C4-2B (cell line): ENCODE results near the gene BSCL2.

ENCODE experiments used
- H3K27ac ChIP-seq: fragments of 450-650 bp; 2 replicates; pipeline ENCODE4 v1.5.1; 2017
- ZFX ChIP-seq: fragments of 450-650 bp; IDR thresholded peaks from 2 replicates; pipeline ENCODE4 v1.6.1; 2017
- TF ChIP-seq, protein P1 (sequence below): fragments of 450-650 bp; conservative IDR thresholded peaks from 2 replicates; pipeline ENCODE4 v1.5.1; 2017; ENCODE audit warnings: mild to moderate bottlenecking

BSCL2 gene

DNA sequence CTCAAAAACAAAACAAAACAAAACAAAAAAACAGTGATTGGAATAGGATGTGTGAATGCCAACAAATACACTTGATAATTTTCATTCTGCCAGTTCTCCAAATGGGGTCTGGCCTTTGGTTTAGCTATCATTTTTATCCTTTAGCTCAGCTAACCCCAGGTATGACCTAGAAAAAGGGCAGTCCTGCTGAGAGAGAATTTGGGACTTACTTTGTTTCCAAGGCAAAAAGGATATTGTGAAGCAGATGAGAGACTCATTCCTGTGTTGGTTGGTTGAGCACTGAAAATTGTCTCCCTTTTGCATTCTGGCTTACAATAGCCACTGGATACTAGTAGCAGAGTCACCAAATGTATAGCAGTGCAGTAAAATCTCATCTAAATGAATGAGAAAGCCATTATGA is 30.0 kb upstream of the BSCL2 start:
- H3K27ac ChIP-seq: no peak overlapping the region
- TF ChIP-seq, protein P1, sequence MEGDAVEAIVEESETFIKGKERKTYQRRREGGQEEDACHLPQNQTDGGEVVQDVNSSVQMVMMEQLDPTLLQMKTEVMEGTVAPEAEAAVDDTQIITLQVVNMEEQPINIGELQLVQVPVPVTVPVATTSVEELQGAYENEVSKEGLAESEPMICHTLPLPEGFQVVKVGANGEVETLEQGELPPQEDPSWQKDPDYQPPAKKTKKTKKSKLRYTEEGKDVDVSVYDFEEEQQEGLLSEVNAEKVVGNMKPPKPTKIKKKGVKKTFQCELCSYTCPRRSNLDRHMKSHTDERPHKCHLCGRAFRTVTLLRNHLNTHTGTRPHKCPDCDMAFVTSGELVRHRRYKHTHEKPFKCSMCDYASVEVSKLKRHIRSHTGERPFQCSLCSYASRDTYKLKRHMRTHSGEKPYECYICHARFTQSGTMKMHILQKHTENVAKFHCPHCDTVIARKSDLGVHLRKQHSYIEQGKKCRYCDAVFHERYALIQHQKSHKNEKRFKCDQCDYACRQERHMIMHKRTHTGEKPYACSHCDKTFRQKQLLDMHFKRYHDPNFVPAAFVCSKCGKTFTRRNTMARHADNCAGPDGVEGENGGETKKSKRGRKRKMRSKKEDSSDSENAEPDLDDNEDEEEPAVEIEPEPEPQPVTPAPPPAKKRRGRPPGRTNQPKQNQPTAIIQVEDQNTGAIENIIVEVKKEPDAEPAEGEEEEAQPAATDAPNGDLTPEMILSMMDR: no peak
- TF ChIP-seq ZFX: no peak

DNA sequence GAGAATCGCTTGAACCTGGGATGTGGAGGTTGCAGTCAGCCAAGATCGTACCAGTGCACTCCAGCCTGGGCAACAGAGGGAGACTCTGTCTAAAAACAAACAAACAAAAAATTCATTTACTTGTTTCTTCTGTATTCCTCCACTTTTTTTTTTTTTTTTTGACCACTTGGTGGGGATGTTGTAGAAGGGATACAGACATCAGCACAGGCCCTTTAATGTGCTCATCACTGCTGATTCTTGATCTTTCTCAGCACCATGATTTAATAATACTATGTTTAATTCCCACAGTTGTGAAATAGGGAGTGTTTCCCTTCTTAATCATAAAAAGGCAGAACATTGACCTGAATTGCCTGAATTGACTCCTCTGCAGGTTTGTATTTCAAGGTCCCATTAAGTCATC is 25.6 kb upstream of the BSCL2 start:
- no peak for TF ChIP-seq ZFX
- TF ChIP-seq, protein P1: no peak
- no peak overlapping the region for H3K27ac ChIP-seq

DNA sequence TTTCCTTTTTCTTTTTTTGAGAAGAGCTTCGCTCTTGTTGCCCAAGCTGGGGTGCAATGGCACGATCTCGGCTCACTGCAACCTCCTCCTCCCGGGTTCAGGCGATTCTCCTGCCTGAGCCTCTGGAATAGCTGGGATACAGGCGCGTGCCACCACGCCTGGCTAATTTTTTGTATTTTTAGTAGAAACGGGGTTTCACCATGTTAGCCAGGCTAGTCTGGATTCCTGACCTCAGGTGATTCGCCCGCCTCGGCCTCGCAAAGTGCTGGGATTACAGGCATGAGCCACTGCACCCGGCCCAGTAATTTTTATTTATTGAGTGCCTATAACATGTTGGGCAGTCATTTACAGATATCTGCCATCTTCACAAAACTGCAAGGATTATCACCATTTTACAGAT is 22.9 kb upstream of the BSCL2 start:
- peak overlapping the region; percentile 97 for H3K27ac ChIP-seq

DNA sequence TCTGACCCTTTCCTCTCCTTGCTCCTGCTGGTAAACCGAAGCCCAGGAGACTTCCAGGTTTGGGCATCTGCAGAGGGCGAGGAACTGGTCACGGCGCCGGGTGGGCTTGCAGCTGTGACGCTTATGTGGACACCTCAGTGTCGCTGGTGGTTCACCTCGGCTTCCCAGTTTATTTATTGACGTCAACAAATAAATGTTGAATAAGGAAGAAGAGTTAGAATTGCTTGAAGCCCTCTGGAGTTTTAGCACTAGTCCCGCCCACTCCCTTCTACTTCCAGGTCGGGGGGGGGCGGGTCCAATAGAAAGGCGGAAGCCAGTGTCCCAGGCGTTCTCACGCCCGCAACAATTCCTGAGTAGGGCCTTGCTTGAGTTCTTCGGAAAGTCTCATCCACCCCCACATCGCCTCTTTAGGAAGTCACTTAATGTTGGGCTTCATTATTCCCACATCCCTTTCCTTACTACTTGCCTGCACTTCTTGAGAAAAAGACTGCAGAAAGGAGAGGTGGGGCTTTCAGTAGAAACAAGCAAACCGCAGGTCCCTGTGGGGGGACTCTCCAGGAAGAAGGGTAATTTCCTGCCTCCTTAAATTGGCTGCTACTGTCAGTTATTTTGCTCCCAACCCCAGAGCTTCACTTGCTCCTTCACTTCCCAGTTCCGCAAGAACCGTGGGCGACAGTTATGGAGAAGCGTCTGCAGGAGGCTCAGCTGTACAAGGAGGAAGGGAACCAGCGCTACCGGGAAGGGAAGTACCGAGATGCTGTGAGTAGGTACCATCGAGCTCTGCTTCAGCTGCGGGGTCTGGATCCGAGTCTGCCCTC is 21.2 kb upstream of the BSCL2 start, which contains the start of gene TTC9C:
Gene TTC9C (plus strand): TSS at position 316 of the 818 bp plus-strand sequence. CDS start 363 bp downstream, at position 679.
- H3K27ac ChIP-seq: peak within 1 kb of the TSS; percentile 97
- TF ChIP-seq, protein P1: no peak
- no peak; the same call in 1 of the 2 replicates for TF ChIP-seq ZFX

DNA sequence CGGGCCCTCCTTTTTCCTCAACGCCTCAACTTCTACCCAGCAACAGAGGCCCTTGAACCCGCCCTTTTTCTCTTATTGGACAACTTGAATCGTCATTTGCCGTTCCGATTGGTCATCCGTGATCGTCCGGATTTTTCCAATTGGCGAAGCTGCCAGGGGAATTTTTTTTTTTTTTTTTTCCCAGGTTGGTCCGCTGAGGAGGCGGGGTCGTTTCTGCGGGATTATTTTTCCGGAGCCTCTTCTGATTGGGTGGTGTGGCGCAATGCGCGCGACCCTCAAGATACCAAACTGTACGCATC is 20.6 kb upstream of the BSCL2 start:
- H3K27ac ChIP-seq: peak overlapping the region; percentile 97
- TF ChIP-seq, protein P1: no peak
- no peak for TF ChIP-seq ZFX

DNA sequence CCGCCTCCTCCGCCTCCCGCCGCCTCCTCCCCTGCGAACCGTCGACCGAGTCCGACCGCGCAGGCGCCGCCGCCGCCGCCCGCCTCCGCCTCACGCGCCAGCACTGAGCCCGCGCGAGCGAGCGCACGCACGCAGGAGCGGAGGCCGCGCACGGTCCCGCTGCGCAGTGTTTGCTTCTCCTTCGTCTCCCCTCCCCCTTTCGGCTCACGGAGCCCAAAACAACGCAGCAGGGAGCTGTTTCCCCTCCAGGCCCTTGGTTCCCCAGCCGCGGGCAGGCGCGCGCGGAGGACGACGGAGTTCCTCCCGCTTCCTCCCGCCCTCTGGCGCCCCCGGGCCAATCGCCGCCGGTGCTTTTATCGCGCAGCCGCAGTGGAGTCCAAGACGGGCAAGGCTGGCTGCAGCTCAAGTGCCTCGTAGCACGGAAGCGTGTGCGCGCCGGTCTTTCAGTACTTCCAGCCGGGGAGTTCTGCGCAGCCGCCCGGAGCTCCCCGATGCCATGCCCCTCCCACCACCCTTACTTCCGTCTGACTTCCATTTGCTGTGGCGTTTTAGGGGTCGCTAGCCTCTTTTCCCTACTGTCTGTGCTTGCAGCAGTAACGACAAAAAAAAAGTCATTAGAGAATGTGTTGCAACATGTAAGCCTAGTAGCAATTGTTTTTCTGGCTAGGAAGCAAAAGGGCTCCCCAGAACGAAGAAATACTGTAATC is 20.1 kb upstream of the BSCL2 start, which contains the start of gene HNRNPUL2:
Gene HNRNPUL2 (minus strand): TSS at position 293 of the 707 bp plus-strand sequence. CDS start 301 bp downstream, outside the sequence.
- H3K27ac ChIP-seq: peak within 1 kb of the TSS; percentile 97
- peak; percentile 61 for TF ChIP-seq ZFX
- TF ChIP-seq, protein P1: no peak

DNA sequence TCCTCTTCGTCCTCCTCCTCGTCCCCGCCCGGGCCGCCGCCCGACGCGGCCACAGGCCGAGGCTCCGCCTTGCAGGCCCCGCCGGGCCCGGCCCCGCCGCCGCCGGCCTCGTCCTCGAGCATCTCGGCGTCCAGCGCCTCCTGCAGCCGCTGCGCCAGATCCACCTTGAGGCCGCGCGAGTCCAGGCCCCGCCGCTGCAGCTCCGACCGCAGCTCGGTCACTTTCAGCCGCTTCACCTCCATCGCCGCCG is 19.6 kb upstream of the BSCL2 start:
- peak overlapping the region; percentile 97 for H3K27ac ChIP-seq
- TF ChIP-seq, protein P1: no peak
- TF ChIP-seq ZFX: peak; percentile 98
